ENCODE data around the gene TM4SF4. TPM values are rescaled to one million over a fixed set of nuclear protein-coding genes. Genes with fewer than 3 reads are reported as not detected.
"Not testable (repeated sequence)": the region's sequence is repeated elsewhere in the genome, so short reads cannot be mapped to it uniquely, and the experiment has no call there.

TM4SF4 gene
- total and polyA plus RNA-seq, 5 experiments from 2014 or later, result not detected

- peaks cover 1 to 18% (median 5%) of the 10 kb centered on the region in 5 donors for H3K27me3 Mint-ChIP-seq
- no peaks in the 10 kb centered on the region for H3K36me3 Mint-ChIP-seq
- H3K4me1 Mint-ChIP-seq, result no peaks in the 10 kb centered on the region
- no peak overlapping the region for H3K4me3 Mint-ChIP-seq
- POLR2A ChIA-PET, result no interaction called here
- peaks cover 0 to 3% (median 0%) of the 10 kb centered on the region in 9 donors for H3K9me3 Mint-ChIP-seq
- ATAC-seq (no peak), DNase-seq (no peak)
- H3K27ac Mint-ChIP-seq, result no peak overlapping the region
Measured at GRCh38 chr3:149442851-149443544, 31.5 kb upstream of the TM4SF4 start.

- Mint-ChIP-seq H3K27ac (no peak overlapping the region), H3K27me3 (peaks cover 1 to 18% (median 5%) of the 10 kb centered on the region in 5 donors), H3K4me1 (peaks cover 0 to 4% (median 0%) of the 10 kb centered on the region in 4 donors), H3K4me3 (no peak overlapping the region), H3K9me3 (peaks cover 0 to 3% (median 0%) of the 10 kb centered on the region in 9 donors), H3K36me3 (no peaks in the 10 kb centered on the region)
- ATAC-seq (no peak), DNase-seq (no peak)
- POLR2A ChIA-PET, result no interaction called here
Measured at GRCh38 chr3:149443545-149443912, 31.0 kb upstream of the TM4SF4 start.

- ATAC-seq, POLR2A ChIA-PET, H3K27ac Mint-ChIP-seq, H3K4me1 Mint-ChIP-seq, H3K4me3 Mint-ChIP-seq, H3K36me3 Mint-ChIP-seq, DNase-seq, H3K9me3 Mint-ChIP-seq: not testable (repeated sequence)
- peaks cover 3 to 18% (median 5%) of the 10 kb centered on the region in 5 donors for H3K27me3 Mint-ChIP-seq
Measured at GRCh38 chr3:149444867-149445266, 29.6 kb upstream of the TM4SF4 start.

GRCh38 chr3:149448331-149448831, 26.1 kb upstream of the TM4SF4 start:
- H3K9me3 Mint-ChIP-seq, result peaks cover 0 to 35% (median 16%) of the 10 kb centered on the region in 9 donors
- H3K36me3 Mint-ChIP-seq, result peaks cover 0 to 15% (median 3%) of the 10 kb centered on the region in 3 donors
- peaks cover 0 to 7% (median 3%) of the 10 kb centered on the region in 4 donors for H3K4me1 Mint-ChIP-seq
- no peak overlapping the region for H3K4me3 Mint-ChIP-seq
- ATAC-seq (no peak), DNase-seq (no peak)
- no peak overlapping the region for H3K27ac Mint-ChIP-seq
- H3K27me3 Mint-ChIP-seq, result peaks cover 0 to 7% (median 3%) of the 10 kb centered on the region in 5 donors
- POLR2A ChIA-PET, result no interaction called here

GRCh38 chr3:149449182-149449581, 25.3 kb upstream of the TM4SF4 start:
- Mint-ChIP-seq H3K9me3 (peaks cover 0 to 36% (median 18%) of the 10 kb centered on the region in 9 donors), H3K4me1 (peaks cover 0 to 7% (median 3%) of the 10 kb centered on the region in 4 donors), H3K4me3 (no peak overlapping the region), H3K27me3 (peaks cover 0 to 9% (median 4%) of the 10 kb centered on the region in 5 donors), H3K27ac (no peak overlapping the region), H3K36me3 (peaks cover 0 to 15% (median 3%) of the 10 kb centered on the region in 3 donors)
- ATAC-seq, result no peak
- no peak for DNase-seq
- POLR2A ChIA-PET, result no interaction called here

- Mint-ChIP-seq H3K27me3 (peaks cover 4 to 10% (median 5%) of the 10 kb centered on the region in 5 donors), H3K4me3 (no peak overlapping the region), H3K36me3 (peaks cover 0 to 15% (median 3%) of the 10 kb centered on the region in 3 donors), H3K27ac (no peak overlapping the region), H3K4me1 (peaks cover 0 to 7% (median 3%) of the 10 kb centered on the region in 4 donors), H3K9me3 (peaks cover 0 to 36% (median 19%) of the 10 kb centered on the region in 9 donors)
- POLR2A ChIA-PET, result no interaction called here
- ATAC-seq, result no peak
- DNase-seq, result no peak
Measured at GRCh38 chr3:149449799-149450198, 24.7 kb upstream of the TM4SF4 start.

GRCh38 chr3:149450281-149450680, 24.2 kb upstream of the TM4SF4 start:
- Mint-ChIP-seq H3K4me3 (no peak overlapping the region), H3K9me3 (peaks cover 0 to 36% (median 19%) of the 10 kb centered on the region in 9 donors), H3K4me1 (peaks cover 0 to 7% (median 3%) of the 10 kb centered on the region in 4 donors), H3K36me3 (peaks cover 0 to 15% (median 3%) of the 10 kb centered on the region in 3 donors), H3K27me3 (peaks cover 4 to 12% (median 9%) of the 10 kb centered on the region in 5 donors), H3K27ac (peak overlapping the region in 1 of 10 donors; percentile 2)
- POLR2A ChIA-PET, result no interaction called here
- DNase-seq (no peak), ATAC-seq (no peak)

GRCh38 chr3:149452036-149452435, 22.5 kb upstream of the TM4SF4 start:
- peaks cover 4 to 15% (median 13%) of the 10 kb centered on the region in 5 donors for H3K27me3 Mint-ChIP-seq
- POLR2A ChIA-PET, result no interaction called here

GRCh38 chr3:149453140-149453805, 21.2 kb upstream of the TM4SF4 start:
- ATAC-seq (no peak), DNase-seq (no peak)
- Mint-ChIP-seq H3K36me3 (peaks cover 0 to 15% (median 3%) of the 10 kb centered on the region in 3 donors), H3K4me3 (no peak overlapping the region), H3K4me1 (peaks cover 0 to 7% (median 2%) of the 10 kb centered on the region in 4 donors), H3K27me3 (peaks cover 4 to 19% (median 15%) of the 10 kb centered on the region in 5 donors), H3K9me3 (peaks cover 0 to 36% (median 19%) of the 10 kb centered on the region in 9 donors), H3K27ac (no peak overlapping the region)
- POLR2A ChIA-PET, result no interaction called here

More at GRCh38 chr3:149452036-149452435, 22.5 kb upstream of the TM4SF4 start:
- peaks cover 0 to 15% (median 3%) of the 10 kb centered on the region in 3 donors for H3K36me3 Mint-ChIP-seq
- peaks cover 0 to 7% (median 3%) of the 10 kb centered on the region in 4 donors for H3K4me1 Mint-ChIP-seq
- no peak overlapping the region for H3K27ac Mint-ChIP-seq
- ATAC-seq, result no peak
- peaks cover 0 to 36% (median 19%) of the 10 kb centered on the region in 9 donors for H3K9me3 Mint-ChIP-seq
- H3K4me3 Mint-ChIP-seq, result no peak overlapping the region
- no peak for DNase-seq

- ATAC-seq (no peak), DNase-seq (no peak)
- POLR2A ChIA-PET, result no interaction called here
- H3K27me3 Mint-ChIP-seq, result peaks cover 4 to 21% (median 15%) of the 10 kb centered on the region in 5 donors
- peaks cover 0 to 3% (median 0%) of the 10 kb centered on the region in 4 donors for H3K4me1 Mint-ChIP-seq
- H3K4me3 Mint-ChIP-seq, result no peak overlapping the region
- H3K27ac Mint-ChIP-seq, result no peak overlapping the region
- H3K36me3 Mint-ChIP-seq, result peaks cover 0 to 15% (median 3%) of the 10 kb centered on the region in 3 donors
- H3K9me3 Mint-ChIP-seq, result peaks cover 0 to 36% (median 19%) of the 10 kb centered on the region in 9 donors
Measured at GRCh38 chr3:149454746-149455145, 19.8 kb upstream of the TM4SF4 start.

- no peak overlapping the region for H3K4me3 Mint-ChIP-seq
- H3K9me3 Mint-ChIP-seq, result peaks cover 0 to 34% (median 19%) of the 10 kb centered on the region in 9 donors
- ATAC-seq (no peak), DNase-seq (no peak)
- POLR2A ChIA-PET, result no interaction called here
- peaks cover 4 to 21% (median 10%) of the 10 kb centered on the region in 5 donors for H3K27me3 Mint-ChIP-seq
- H3K27ac Mint-ChIP-seq, result peak overlapping the region in 1 of 10 donors; percentile 57
- H3K4me1 Mint-ChIP-seq, result no peaks in the 10 kb centered on the region
- peaks cover 0 to 13% (median 3%) of the 10 kb centered on the region in 3 donors for H3K36me3 Mint-ChIP-seq
Measured at GRCh38 chr3:149455366-149455765, 19.1 kb upstream of the TM4SF4 start.

GRCh38 chr3:149455989-149456388, 18.5 kb upstream of the TM4SF4 start:
- no peak overlapping the region for H3K4me3 Mint-ChIP-seq
- DNase-seq (no peak), ATAC-seq (no peak)
- no peaks in the 10 kb centered on the region for H3K4me1 Mint-ChIP-seq
- peaks cover 0 to 10% (median 3%) of the 10 kb centered on the region in 3 donors for H3K36me3 Mint-ChIP-seq
- POLR2A ChIA-PET, result no interaction called here
- peaks cover 0 to 28% (median 17%) of the 10 kb centered on the region in 9 donors for H3K9me3 Mint-ChIP-seq
- H3K27ac Mint-ChIP-seq, result no peak overlapping the region
- H3K27me3 Mint-ChIP-seq, result peaks cover 4 to 23% (median 10%) of the 10 kb centered on the region in 5 donors

All from naive thymus-derived CD8-positive, alpha-beta T cell (primary cell).